ENCODE measurements around the gene GATA2. TPM values are rescaled to one million over a fixed set of nuclear protein-coding genes. Genes with fewer than 3 reads are reported as not detected.
A peak's percentile ranks its signal among the peaks of the same experiment; 100 is the strongest.

The GATA2 gene
- total and polyA plus RNA-seq, 2 of the 13 experiments (the other 11 are each of a cell fraction or from before 2014, with no cell fraction given): 3.5 to 6.2 TPM

- TF ChIP-seq HMGXB3 (CRISPR knock-in tag; IDR thresholded peaks at IDR 0.05; ENCODE audit: borderline replicate concordance): no peak
- 0 out of 2 replicates have a peak, but pooled peaks have one; percentile 25 for TF ChIP-seq ZNF800 (CRISPR knock-in tag; IDR thresholded peaks at IDR 0.05)
- peak; percentile 59; the same call in 1 of the 2 replicates for TF ChIP-seq ARNT2 (CRISPR knock-in tag; IDR thresholded peaks at IDR 0.05; ENCODE audit: low read depth)
- TF ChIP-seq WIZ (CRISPR knock-in tag; IDR thresholded peaks at IDR 0.05): no peak; the same call in 1 of the 2 replicates
- TF ChIP-seq ZNF281 (CRISPR knock-in tag; IDR thresholded peaks at IDR 0.05; ENCODE audit: borderline replicate concordance): peak; percentile 60; the same call in 1 of the 2 replicates
- TF ChIP-seq STAG1 (CRISPR knock-in tag; IDR thresholded peaks at IDR 0.05): no peak
- TF ChIP-seq HOXA7 (CRISPR knock-in tag; IDR thresholded peaks at IDR 0.05): no peak
- no peak for TF ChIP-seq NFIB (CRISPR knock-in tag; IDR thresholded peaks at IDR 0.05; ENCODE audit: borderline replicate concordance)
- no peak for TF ChIP-seq U2AF1 (optimal IDR thresholded peaks at IDR 0.05; ENCODE audit: low read depth, low read length)
- TF ChIP-seq ZEB1 (IDR thresholded peaks at IDR 0.05; ENCODE audit: insufficient replicate concordance, low read depth): peak; percentile 56
- TF ChIP-seq DPF2 (CRISPR knock-in tag; IDR thresholded peaks at IDR 0.05; ENCODE audit: borderline replicate concordance, low read depth): no peak
- no peak for TF ChIP-seq ESRRA (CRISPR knock-in tag; IDR thresholded peaks at IDR 0.05; ENCODE audit: low read depth)
- TF ChIP-seq ZNF724P (CRISPR knock-in tag; IDR thresholded peaks at IDR 0.05; ENCODE audit: borderline replicate concordance): no peak
- TF ChIP-seq SRY (CRISPR knock-in tag; IDR thresholded peaks at IDR 0.05): no peak
- TF ChIP-seq PBX2 (CRISPR knock-in tag; IDR thresholded peaks at IDR 0.05): no peak
- TF ChIP-seq CAMTA2 (CRISPR knock-in tag; IDR thresholded peaks at IDR 0.05; ENCODE audit: borderline replicate concordance): no peak
- TF ChIP-seq SMYD3 (CRISPR knock-in tag; IDR thresholded peaks at IDR 0.05): peak; percentile 82; the same call in 1 of the 2 replicates
- no peak for TF ChIP-seq RAD51 (IDR thresholded peaks at IDR 0.05; ENCODE audit: borderline replicate concordance)
Measured at GRCh38 chr3:128487813-128488635, 5.0 kb downstream of the GATA2 start (continued).
